SH-SY5Y (cell line): Measurements from ENCODE around the gene NEDD4L.

Experiments used
- GATA2 ChIP-seq: IDR thresholded peaks from 2 replicates; pipeline ENCODE4 v1.6.1; 2011; ENCODE audit warnings: mild to moderate bottlenecking, low read depth, low read length
- GATA3 ChIP-seq: IDR thresholded peaks from 2 replicates; pipeline ENCODE4 v1.6.1; 2011; ENCODE audit warnings: low read depth, mild to moderate bottlenecking, low read length, moderate library complexity

DNA sequence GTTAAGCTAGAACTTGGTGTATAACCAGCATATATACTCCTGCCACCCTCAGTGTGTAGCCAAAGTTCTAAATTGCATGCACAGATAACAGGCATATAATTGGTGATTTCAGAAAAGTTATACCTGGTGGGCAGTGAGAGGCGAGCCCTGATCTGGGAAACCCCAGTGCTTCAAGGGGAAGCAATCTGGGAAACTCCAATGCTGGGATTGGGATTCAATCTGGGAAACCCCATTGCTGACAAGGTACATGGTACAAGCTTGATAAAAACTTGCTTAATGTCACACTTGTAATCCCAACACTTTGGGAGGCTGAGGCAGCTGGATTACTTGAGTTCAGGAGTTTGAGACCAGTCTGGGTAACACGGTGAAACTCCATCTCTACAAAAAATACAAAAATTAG is 147.6 kb downstream of the NEDD4L start:
- TF ChIP-seq GATA2 (no peak), GATA3 (no peak)
